NB4 (cell line): ENCODE results near the gene ZNF558.
"Not testable (repeated sequence)": the region's sequence is repeated elsewhere in the genome, so short reads cannot be mapped to it uniquely, and the experiment has no call there.

Experiments
- POLR2A ChIP-seq: IDR thresholded peaks from 2 replicates; pipeline ENCODE4 v1.6.1; 2011; ENCODE audit warnings: mild to moderate bottlenecking; ENCODE audit not compliant: insufficient read length; ENCODE audit errors: extremely low read depth
- TF ChIP-seq, protein P1 (sequence below): IDR thresholded peaks from one replicate; pipeline ENCODE4 v1.5.1; 2012; ENCODE audit warnings: low read depth, low read length

DNA sequence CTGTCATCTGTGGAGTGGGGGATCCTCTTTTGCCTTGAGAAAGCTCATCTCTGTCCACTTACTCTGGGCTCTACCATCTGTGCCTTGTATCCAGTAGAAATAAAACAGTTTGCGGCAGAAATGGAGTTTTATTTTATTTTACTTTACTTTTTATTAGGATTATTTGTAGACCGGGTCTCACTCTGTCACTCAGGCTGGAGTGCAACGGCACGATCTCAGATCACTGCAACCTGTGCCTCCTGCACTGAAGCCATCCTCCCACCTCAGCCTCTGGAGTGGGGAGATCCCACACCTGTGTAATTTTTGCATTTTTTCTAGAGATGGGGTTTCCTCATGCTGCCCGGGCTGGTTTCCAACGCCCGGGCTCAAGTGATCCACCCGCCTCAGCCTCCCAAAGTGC is 62.8 kb downstream of the ZNF558 start:
- TF ChIP-seq, protein P1, sequence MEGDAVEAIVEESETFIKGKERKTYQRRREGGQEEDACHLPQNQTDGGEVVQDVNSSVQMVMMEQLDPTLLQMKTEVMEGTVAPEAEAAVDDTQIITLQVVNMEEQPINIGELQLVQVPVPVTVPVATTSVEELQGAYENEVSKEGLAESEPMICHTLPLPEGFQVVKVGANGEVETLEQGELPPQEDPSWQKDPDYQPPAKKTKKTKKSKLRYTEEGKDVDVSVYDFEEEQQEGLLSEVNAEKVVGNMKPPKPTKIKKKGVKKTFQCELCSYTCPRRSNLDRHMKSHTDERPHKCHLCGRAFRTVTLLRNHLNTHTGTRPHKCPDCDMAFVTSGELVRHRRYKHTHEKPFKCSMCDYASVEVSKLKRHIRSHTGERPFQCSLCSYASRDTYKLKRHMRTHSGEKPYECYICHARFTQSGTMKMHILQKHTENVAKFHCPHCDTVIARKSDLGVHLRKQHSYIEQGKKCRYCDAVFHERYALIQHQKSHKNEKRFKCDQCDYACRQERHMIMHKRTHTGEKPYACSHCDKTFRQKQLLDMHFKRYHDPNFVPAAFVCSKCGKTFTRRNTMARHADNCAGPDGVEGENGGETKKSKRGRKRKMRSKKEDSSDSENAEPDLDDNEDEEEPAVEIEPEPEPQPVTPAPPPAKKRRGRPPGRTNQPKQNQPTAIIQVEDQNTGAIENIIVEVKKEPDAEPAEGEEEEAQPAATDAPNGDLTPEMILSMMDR, result not testable (repeated sequence)
- not testable (repeated sequence) for TF ChIP-seq POLR2A
